Stomach (tissue), 9 donors: ENCODE results near the gene PCDH9. TPM values are rescaled to one million over a fixed set of nuclear protein-coding genes. Genes with fewer than 3 reads are reported as not detected.

ENCODE experiments used
- DNase-seq, 2 donors: peaks; one replicate each; pipeline versions ENCODE4 v3.0.0 to v3.0.0-alpha.2; 2013 to 2019
- H3K27ac ChIP-seq, 5 donors: fragments of 200-600 bp in 4 of 5; sonication (generic) in 4 of 5; one replicate each; pipeline ENCODE4 v1.5.1; 2013 to 2019; ENCODE audit warnings: mild to moderate bottlenecking in 1 of 5, moderate library complexity in 1 of 5
- H3K27me3 ChIP-seq, 3 donors: fragments of 200-600 bp; sonication (generic); one replicate each; pipeline ENCODE4 v1.5.1; 2017 to 2019; ENCODE audit warnings: mixed run types in 1 of 3
- H3K36me3 ChIP-seq, 4 donors: fragments of 200-600 bp; sonication (generic); 1 replicate in 3 of 4; 2 replicates in 1 of 4; pipeline ENCODE4 v1.5.1; 2016 to 2019
- H3K4me1 ChIP-seq, 4 donors: fragments of 200-600 bp; sonication (generic); one replicate each; pipeline ENCODE4 v1.5.1; 2016 to 2019
- H3K4me3 ChIP-seq, 4 donors: fragments of 200-600 bp; sonication (generic) in 3 of 4; one replicate each; pipeline ENCODE4 v1.5.1; 2016 to 2019; ENCODE audit warnings: mild to moderate bottlenecking in 1 of 4
- H3K9me3 ChIP-seq, 4 donors: fragments of 200-600 bp; sonication (generic); one replicate each; pipeline ENCODE4 v1.5.1; 2016 to 2019
- CTCF ChIP-seq, 7 experiments: fragments of 450-650 bp in 4 of 7; fragments of 200-600 bp in 3 of 7; sonication (generic) in 3 of 7; IDR thresholded peaks; one replicate each; pipeline ENCODE4 v1.5.1; 2016 to 2019; ENCODE audit warnings: antibody characterized with exemption in 7 of 7, control low read depth in 2 of 7, mild to moderate bottlenecking in 1 of 7
- EP300 ChIP-seq: sonication (generic); formaldehyde crosslinking; IDR thresholded peaks from one replicate; pipeline ENCODE4 v1.6.1; 2017; ENCODE audit warnings: antibody characterized with exemption
- POLR2A ChIP-seq, 4 donors: fragments of 450-650 bp; IDR thresholded peaks; one replicate each; pipeline ENCODE4 v1.6.1; 2016; ENCODE audit warnings: antibody characterized with exemption in 4 of 4, control low read depth in 2 of 4, mild to moderate bottlenecking in 1 of 4, moderate library complexity in 1 of 4
- POLR2AphosphoS5 ChIP-seq, 3 donors: sonication (generic); formaldehyde crosslinking; IDR thresholded peaks; one replicate each; pipeline ENCODE4 v1.6.1; 2016; ENCODE audit warnings: antibody characterized with exemption in 3 of 3
- WGBS, 5 donors: extraction: QIAGEN DNeasy Blood & Tissue Kit in 3 of 5; methylation state at CpG; one replicate each; pipeline versions ENCODE4 v1.1.5 to v1.1.7; 2013 to 2018; 5-methylcytosine and 5-hydroxymethylcytosine counted together
- intact Hi-C: fragments of 100-400 bp; cut with DNase I; formaldehyde crosslinking; loops from one replicate; pipeline ENCODE4 v1.15.1; 2023; ENCODE audit warnings: low total_unique reads
- polyA plus RNA-seq, 3 donors: library from polyadenylated mRNA; stranded (reverse); fragments of 200-250 nt; gene quantifications; one replicate each; pipeline ENCODE4 v1.2.3, GENCODE V29; 2013
- total RNA-seq, 5 donors: library from RNA; depleted of rRNA; stranded (reverse); fragments of >200 nt; gene quantifications; one replicate each; pipeline versions ENCODE4 v1.1.0 to v1.2.3, GENCODE V29; 2014 to 2016
- donor health status: healthy with polysubstance abuse.
- donor health status: Bipolar disorder and iron deficiency.
- donor health status: healthy.

The PCDH9 gene
- total and polyA plus RNA-seq, 8 donors, result 0.40 to 36.2 (median 3.7) TPM

GRCh38 chr13:66578305-66578704, 651.8 kb downstream of the PCDH9 start:
- intact Hi-C loops, result no loop called here
- H3K4me1 ChIP-seq, result no peaks in the 10 kb centered on the region
- no peaks in the 10 kb centered on the region for H3K9me3 ChIP-seq
- no peak overlapping the region for H3K4me3 ChIP-seq
- no peak for DNase-seq
- no peak for TF ChIP-seq EP300
- TF ChIP-seq CTCF (IDR thresholded peaks at IDR 0.05), result no peak
- TF ChIP-seq POLR2A (IDR thresholded peaks at IDR 0.05), result no peak
- TF ChIP-seq POLR2AphosphoS5 (IDR thresholded peaks at IDR 0.05), result no peak
- no peaks in the 10 kb centered on the region for H3K27me3 ChIP-seq
- H3K36me3 ChIP-seq, result no peaks in the 10 kb centered on the region
- H3K27ac ChIP-seq, result no peak overlapping the region
- 49 to 59% (median 59%) methylated on average over 2 of the region's 2 CpGs for WGBS, 5 donors

DNA sequence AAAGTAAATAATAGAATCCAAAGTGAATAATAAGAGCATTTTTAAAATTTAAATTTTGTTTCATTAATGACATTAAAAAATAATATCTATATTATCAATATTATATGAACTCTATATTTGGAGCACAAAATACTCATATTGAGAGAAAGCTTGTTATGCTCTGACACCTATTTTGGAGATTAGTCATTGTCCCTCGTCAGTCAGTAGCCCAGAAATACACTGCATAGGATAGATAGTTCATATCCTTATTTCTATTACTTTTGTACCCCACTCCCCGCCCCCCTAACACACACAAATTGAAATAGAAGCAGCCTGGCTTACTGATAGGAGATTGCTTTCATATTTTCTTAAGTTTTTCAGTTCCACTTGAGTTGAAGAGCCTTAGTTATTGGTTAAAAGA, 652.8 kb downstream of the PCDH9 start:
- intact Hi-C loops, result no loop called here
- Histone ChIP-seq H3K4me3 (no peak overlapping the region), H3K4me1 (no peaks in the 10 kb centered on the region), H3K27ac (no peak overlapping the region), H3K9me3 (no peaks in the 10 kb centered on the region), H3K36me3 (no peaks in the 10 kb centered on the region), H3K27me3 (no peaks in the 10 kb centered on the region)
- WGBS, 5 donors, result 81 to 89% (median 85%) methylated on average over 2 of the region's 2 CpGs
- no peak for TF ChIP-seq EP300
- no peak for TF ChIP-seq POLR2A (IDR thresholded peaks at IDR 0.05)
- TF ChIP-seq POLR2AphosphoS5 (IDR thresholded peaks at IDR 0.05), result no peak
- no peak for TF ChIP-seq CTCF (IDR thresholded peaks at IDR 0.05)
- DNase-seq, result no peak

GRCh38 chr13:66576381-66576780, 653.8 kb downstream of the PCDH9 start:
- no peaks in the 10 kb centered on the region for H3K36me3 ChIP-seq
- WGBS, 5 donors, result 83 to 97% (median 91%) methylated on average over 1 of the region's 1 CpG
- no peak for DNase-seq
- H3K4me1 ChIP-seq, result no peaks in the 10 kb centered on the region
- TF ChIP-seq POLR2AphosphoS5 (IDR thresholded peaks at IDR 0.05), result no peak
- TF ChIP-seq POLR2A (IDR thresholded peaks at IDR 0.05), result no peak
- TF ChIP-seq EP300, result no peak
- no peak for TF ChIP-seq CTCF (IDR thresholded peaks at IDR 0.05)
- intact Hi-C loops, result no loop called here
- H3K4me3 ChIP-seq, result no peak overlapping the region
- no peak overlapping the region for H3K27ac ChIP-seq
- H3K27me3 ChIP-seq, result no peaks in the 10 kb centered on the region
- H3K9me3 ChIP-seq, result no peaks in the 10 kb centered on the region

- no peaks in the 10 kb centered on the region for H3K36me3 ChIP-seq
- H3K27me3 ChIP-seq, result no peaks in the 10 kb centered on the region
- H3K4me3 ChIP-seq, result no peak overlapping the region
- no peaks in the 10 kb centered on the region for H3K4me1 ChIP-seq
- no peak for TF ChIP-seq EP300
- no peak for DNase-seq
- intact Hi-C loops, result no loop called here
- H3K9me3 ChIP-seq, result no peaks in the 10 kb centered on the region
- WGBS, 5 donors, result 84 to 95% (median 91%) methylated on average over 6 of the region's 6 CpGs
- no peak overlapping the region for H3K27ac ChIP-seq
Observed at GRCh38 chr13:66574606-66575005, 655.5 kb downstream of the PCDH9 start.

GRCh38 chr13:66567899-66568612, 662.1 kb downstream of the PCDH9 start:
- no peak overlapping the region for H3K27ac ChIP-seq
- no peaks in the 10 kb centered on the region for H3K36me3 ChIP-seq
- no peaks in the 10 kb centered on the region for H3K27me3 ChIP-seq
- DNase-seq, result no peak
- H3K4me1 ChIP-seq, result no peaks in the 10 kb centered on the region
- H3K9me3 ChIP-seq, result no peaks in the 10 kb centered on the region
- H3K4me3 ChIP-seq, result no peak overlapping the region
- intact Hi-C loops, result no loop called here
- 68 to 84% (median 82%) methylated on average over 5 of the region's 5 CpGs for WGBS, 5 donors
- TF ChIP-seq POLR2A (IDR thresholded peaks at IDR 0.05), result no peak
- no peak for TF ChIP-seq EP300
- TF ChIP-seq CTCF (IDR thresholded peaks at IDR 0.05), result no peak
